ENCODE measurements around the gene RAB3IP. TPM values are rescaled to one million over a fixed set of nuclear protein-coding genes. Genes with fewer than 3 reads are reported as not detected.

RAB3IP gene
- total RNA-seq, 1 experiment from 2014 or later: 39.4 TPM

- CTCF ChIA-PET: no interaction called here
- no peaks in the 10 kb centered on the region for H3K36me3 ChIP-seq (ENCODE audit: insufficient read depth, low read length, poor library complexity, severe bottlenecking)
- H3K4me3 ChIP-seq (ENCODE audit: low read depth, low read length, poor library complexity, severe bottlenecking): no peak overlapping the region
- no peak overlapping the region for H3K27ac ChIP-seq (ENCODE audit: low read depth, low read length, poor library complexity, severe bottlenecking)
- DNase-seq (ENCODE audit: low spot score): no peak
- H3K27me3 ChIP-seq (replicated peaks; ENCODE audit: insufficient read depth, low read depth, low read length, poor library complexity): no peaks in the 10 kb centered on the region
- H3K9me3 ChIP-seq (ENCODE audit: low read depth, low read length, poor library complexity, severe bottlenecking): no peaks in the 10 kb centered on the region
- POLR2A ChIA-PET (ENCODE audit: low non-redundant PET): no interaction called here
- peaks cover 4% of the 10 kb centered on the region for H3K4me1 ChIP-seq (ENCODE audit: insufficient read depth, low read length, poor library complexity, severe bottlenecking)
- no TSS peak for BruUV-seq (replicated peaks)
- intact Hi-C loops (cut with micrococcal nuclease; ENCODE audit: unreplicated experiment): no loop called here
- TF ChIP-seq EZH2 (IDR thresholded peaks at IDR 0.05; ENCODE audit: borderline replicate concordance, low read depth, low read length, poor library complexity, severe bottlenecking): no peak
- no peak for TF ChIP-seq CTCF (conservative IDR thresholded peaks at IDR 0.05; ENCODE audit: low read depth, low read length)
Measured at GRCh38 chr12:69868695-69869094, 130.0 kb downstream of the RAB3IP start.

- H3K36me3 ChIP-seq (ENCODE audit: insufficient read depth, low read length, poor library complexity, severe bottlenecking): no peaks in the 10 kb centered on the region
- H3K9me3 ChIP-seq (ENCODE audit: low read depth, low read length, poor library complexity, severe bottlenecking): no peaks in the 10 kb centered on the region
- peak; percentile 26 for DNase-seq (ENCODE audit: low spot score)
- POLR2A ChIA-PET (ENCODE audit: low non-redundant PET): no interaction called here
- no peak overlapping the region for H3K27ac ChIP-seq (ENCODE audit: low read depth, low read length, poor library complexity, severe bottlenecking)
- no TSS peak for BruUV-seq (replicated peaks)
- no peak overlapping the region for H3K4me3 ChIP-seq (ENCODE audit: low read depth, low read length, poor library complexity, severe bottlenecking)
- TF ChIP-seq EZH2 (IDR thresholded peaks at IDR 0.05; ENCODE audit: borderline replicate concordance, low read depth, low read length, poor library complexity, severe bottlenecking): no peak
- no peak for TF ChIP-seq CTCF (conservative IDR thresholded peaks at IDR 0.05; ENCODE audit: low read depth, low read length)
- H3K4me1 ChIP-seq (ENCODE audit: insufficient read depth, low read length, poor library complexity, severe bottlenecking): peaks cover 4% of the 10 kb centered on the region
- no peaks in the 10 kb centered on the region for H3K27me3 ChIP-seq (replicated peaks; ENCODE audit: insufficient read depth, low read depth, low read length, poor library complexity)
- CTCF ChIA-PET: no interaction called here
- intact Hi-C loops (cut with micrococcal nuclease; ENCODE audit: unreplicated experiment): no loop called here
Measured at GRCh38 chr12:69872804-69873203, 134.1 kb downstream of the RAB3IP start.

Other genes with a start within 250 kb of the RAB3IP start
- 519 and 566 TPM in 2 replicates for gene CCT2, start 153.4 kb upstream of the RAB3IP start, total RNA-seq (2021)
- gene LRRC10, start 128.0 kb upstream of the RAB3IP start, total RNA-seq (2021): not detected in 2 replicates
- 0.50 and 0.69 TPM in 2 replicates for gene BEST3, start 39.6 kb upstream of the RAB3IP start, total RNA-seq (2021)
- not detected in 2 replicates for gene MYRFL, start 86.4 kb downstream of the RAB3IP start, total RNA-seq (2021)